ENCODE data around the gene PDCL2. TPM values are rescaled to one million over a fixed set of nuclear protein-coding genes. Genes with fewer than 3 reads are reported as not detected.

Gene PDCL2
- total and polyA plus RNA-seq, 9 of the 15 experiments (the other 6 are each of a cell fraction or from before 2014, with no cell fraction given) = 0.62 to 2.5 (median 1.2) TPM

DNA sequence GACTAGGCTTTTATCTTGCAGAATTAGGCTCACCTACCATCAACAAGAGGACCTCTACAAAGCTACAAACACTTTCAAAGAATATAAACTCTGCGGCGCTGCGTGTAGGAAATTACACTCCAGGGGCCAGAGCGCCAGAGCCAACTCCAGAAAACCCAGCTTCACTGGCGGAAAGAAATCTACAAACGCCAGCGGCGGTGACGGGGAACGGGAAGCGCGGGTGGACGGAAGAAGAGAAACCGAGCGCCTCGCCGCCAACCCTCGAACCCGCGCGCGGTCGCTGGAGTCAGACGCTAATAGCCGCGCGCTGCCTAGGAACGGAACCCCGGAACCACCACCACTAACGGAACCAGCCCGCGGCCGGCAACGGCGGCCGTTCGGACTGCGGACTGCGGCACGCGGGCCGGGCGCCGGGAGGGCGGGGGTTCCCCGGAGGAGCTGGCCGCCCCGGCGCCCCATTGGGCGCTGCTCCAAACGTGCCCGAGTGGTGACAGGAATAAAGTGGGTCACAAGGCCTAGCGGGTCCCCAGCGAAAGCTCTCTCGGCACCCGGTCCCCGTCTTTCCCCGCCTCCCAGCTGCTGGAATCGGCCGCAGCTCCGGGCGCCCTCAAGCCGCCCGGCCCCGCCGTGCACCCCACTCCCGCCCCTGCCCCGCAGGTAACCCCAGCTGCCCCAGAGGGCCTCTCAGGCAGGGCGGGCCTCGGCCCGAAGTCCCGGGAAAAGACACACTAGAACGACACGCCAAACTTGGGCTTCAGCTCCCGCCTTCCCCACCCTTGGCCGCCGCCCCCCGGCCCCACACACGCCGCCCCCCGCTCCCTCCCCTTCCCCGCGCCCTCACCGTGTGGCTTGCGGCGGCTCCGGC is 46.2 kb downstream of the PDCL2 start (continued):
- TF ChIP-seq RERE (CRISPR knock-in tag; IDR thresholded peaks at IDR 0.05; ENCODE audit: borderline replicate concordance) (no peak), E2F6 (IDR thresholded peaks at IDR 0.05; ENCODE audit: borderline replicate concordance in 1 of 2, extremely low read depth in 1 of 2, insufficient read depth in 1 of 2, insufficient read length in 1 of 2, low read depth in 1 of 2, low read length in 1 of 2, poor library complexity in 1 of 2, severe bottlenecking in 1 of 2) (peak; percentile 36 to 84), ZNF584 (CRISPR knock-in tag; IDR thresholded peaks at IDR 0.05; ENCODE audit: low read depth) (no peak), MTF1 (CRISPR knock-in tag; IDR thresholded peaks at IDR 0.05; ENCODE audit: borderline replicate concordance) (no peak), BDP1 (IDR thresholded peaks at IDR 0.05; ENCODE audit: insufficient read depth, insufficient read length) (no peak), MIER1 (IDR thresholded peaks at IDR 0.05; ENCODE audit: low read depth) (no peak), MTA1 (IDR thresholded peaks at IDR 0.05; ENCODE audit: borderline replicate concordance) (no peak), TAF9B (IDR thresholded peaks at IDR 0.05; ENCODE audit: partially characterized antibody) (no peak), ZFP36 (IDR thresholded peaks at IDR 0.05; ENCODE audit: low read depth, low read length, partially characterized antibody) (no peak)
- TF ChIP-seq, protein P1, sequence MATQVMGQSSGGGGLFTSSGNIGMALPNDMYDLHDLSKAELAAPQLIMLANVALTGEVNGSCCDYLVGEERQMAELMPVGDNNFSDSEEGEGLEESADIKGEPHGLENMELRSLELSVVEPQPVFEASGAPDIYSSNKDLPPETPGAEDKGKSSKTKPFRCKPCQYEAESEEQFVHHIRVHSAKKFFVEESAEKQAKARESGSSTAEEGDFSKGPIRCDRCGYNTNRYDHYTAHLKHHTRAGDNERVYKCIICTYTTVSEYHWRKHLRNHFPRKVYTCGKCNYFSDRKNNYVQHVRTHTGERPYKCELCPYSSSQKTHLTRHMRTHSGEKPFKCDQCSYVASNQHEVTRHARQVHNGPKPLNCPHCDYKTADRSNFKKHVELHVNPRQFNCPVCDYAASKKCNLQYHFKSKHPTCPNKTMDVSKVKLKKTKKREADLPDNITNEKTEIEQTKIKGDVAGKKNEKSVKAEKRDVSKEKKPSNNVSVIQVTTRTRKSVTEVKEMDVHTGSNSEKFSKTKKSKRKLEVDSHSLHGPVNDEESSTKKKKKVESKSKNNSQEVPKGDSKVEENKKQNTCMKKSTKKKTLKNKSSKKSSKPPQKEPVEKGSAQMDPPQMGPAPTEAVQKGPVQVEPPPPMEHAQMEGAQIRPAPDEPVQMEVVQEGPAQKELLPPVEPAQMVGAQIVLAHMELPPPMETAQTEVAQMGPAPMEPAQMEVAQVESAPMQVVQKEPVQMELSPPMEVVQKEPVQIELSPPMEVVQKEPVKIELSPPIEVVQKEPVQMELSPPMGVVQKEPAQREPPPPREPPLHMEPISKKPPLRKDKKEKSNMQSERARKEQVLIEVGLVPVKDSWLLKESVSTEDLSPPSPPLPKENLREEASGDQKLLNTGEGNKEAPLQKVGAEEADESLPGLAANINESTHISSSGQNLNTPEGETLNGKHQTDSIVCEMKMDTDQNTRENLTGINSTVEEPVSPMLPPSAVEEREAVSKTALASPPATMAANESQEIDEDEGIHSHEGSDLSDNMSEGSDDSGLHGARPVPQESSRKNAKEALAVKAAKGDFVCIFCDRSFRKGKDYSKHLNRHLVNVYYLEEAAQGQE (IDR thresholded peaks at IDR 0.05; ENCODE audit: borderline replicate concordance) = peak; percentile 26; the same call in 1 of the 2 replicates
- TF ChIP-seq, protein P1 (CRISPR knock-in tag; IDR thresholded peaks at IDR 0.05; ENCODE audit: low read depth) = peak; percentile 67; the same call in 1 of the 2 replicates

Measured in K562 (cell line).